AG09319 (cell line): Measurements from ENCODE around the gene LY6G6F.

Source experiments
- DNase-seq: peaks from one replicate; pipeline ENCODE4 v3.0.0-alpha.2; 2010; ENCODE audit warnings: low read depth; ENCODE audit errors: extremely low read depth
- TF ChIP-seq, protein P1 (sequence below): IDR thresholded peaks from 2 replicates; pipeline ENCODE4 v1.5.1; 2011; ENCODE audit warnings: low read depth, mild to moderate bottlenecking, inconsistent platforms, low read length, moderate library complexity

LY6G6F gene

DNA sequence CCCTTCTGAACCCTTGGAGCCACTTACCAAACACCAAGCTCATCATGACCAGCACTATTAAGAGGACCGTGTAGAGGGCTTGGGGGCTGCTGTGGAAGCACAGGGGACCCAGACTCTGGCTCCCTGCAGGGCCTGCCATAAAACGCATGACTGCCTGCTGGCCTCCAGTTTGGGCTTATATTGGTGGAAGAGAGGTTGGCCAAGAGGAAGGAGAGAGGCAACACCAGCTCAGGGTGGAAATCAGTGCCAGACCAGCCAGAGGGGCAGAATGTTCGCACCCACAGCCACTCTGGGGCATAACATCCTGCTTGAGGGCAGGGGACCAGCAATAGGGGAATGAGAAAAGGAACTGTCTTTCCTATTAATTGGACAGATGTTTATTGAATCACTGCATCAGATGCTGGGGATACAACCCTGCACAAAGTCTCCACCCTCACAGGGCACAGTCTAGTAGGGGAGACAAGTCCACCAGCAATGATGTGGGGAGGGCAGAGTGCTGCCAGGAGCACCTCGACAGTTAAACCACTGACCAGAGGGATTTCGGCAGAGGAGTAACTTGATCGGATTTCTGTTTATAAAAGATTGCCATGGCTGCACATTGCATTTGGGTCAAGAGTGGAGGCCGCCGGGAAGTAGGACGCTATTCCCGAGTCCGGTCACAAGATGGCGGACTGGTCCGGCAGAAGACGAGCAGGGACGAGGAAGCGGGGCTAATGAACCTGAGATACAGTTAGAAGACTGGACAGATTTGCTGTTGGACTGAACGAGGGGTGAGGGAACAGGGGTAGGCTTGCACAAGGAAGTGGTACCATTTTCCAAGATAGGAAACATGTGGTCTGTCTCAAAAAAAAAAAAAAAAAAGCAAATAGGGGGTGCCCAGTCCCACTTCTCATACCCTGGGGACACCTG lies 26.2 kb upstream of the LY6G6F start, which contains the start of gene LY6G5C:
Gene LY6G5C (minus strand): TSS at position 842 of the 909 bp plus-strand sequence. CDS start 694 bp downstream, at position 148.
- DNase-seq, result peak; percentile 89
- TF ChIP-seq, protein P1, sequence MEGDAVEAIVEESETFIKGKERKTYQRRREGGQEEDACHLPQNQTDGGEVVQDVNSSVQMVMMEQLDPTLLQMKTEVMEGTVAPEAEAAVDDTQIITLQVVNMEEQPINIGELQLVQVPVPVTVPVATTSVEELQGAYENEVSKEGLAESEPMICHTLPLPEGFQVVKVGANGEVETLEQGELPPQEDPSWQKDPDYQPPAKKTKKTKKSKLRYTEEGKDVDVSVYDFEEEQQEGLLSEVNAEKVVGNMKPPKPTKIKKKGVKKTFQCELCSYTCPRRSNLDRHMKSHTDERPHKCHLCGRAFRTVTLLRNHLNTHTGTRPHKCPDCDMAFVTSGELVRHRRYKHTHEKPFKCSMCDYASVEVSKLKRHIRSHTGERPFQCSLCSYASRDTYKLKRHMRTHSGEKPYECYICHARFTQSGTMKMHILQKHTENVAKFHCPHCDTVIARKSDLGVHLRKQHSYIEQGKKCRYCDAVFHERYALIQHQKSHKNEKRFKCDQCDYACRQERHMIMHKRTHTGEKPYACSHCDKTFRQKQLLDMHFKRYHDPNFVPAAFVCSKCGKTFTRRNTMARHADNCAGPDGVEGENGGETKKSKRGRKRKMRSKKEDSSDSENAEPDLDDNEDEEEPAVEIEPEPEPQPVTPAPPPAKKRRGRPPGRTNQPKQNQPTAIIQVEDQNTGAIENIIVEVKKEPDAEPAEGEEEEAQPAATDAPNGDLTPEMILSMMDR, result peak; percentile 73

DNA sequence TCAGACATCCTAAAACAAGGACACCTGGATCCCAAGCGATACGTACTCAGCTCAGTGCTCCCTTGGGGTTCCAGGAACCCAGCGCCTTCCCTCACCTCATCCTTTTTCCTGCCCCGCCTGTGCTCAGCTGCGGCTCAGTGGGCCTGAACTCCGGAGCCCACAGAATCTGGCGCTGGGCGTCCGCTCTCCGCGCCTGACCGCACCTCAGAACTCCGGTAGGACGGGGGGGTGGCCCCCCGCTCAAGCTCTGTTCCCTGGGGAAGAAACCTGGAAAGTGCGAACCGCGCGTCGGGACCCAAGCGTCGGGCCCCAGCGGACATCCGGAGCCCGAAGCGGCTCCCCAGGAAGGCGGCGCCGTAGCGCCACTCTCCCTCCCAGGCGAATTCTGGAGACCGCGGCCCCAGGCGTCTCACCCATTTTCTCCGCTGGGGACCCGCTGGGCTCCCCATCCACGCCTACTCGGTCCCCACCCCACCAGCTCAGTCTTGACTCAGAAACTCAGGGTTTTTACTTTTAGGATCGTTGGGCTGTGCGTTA lies 25.5 kb upstream of the LY6G6F start:
- DNase-seq, result no peak
- TF ChIP-seq, protein P1, result peak; percentile 26

DNA sequence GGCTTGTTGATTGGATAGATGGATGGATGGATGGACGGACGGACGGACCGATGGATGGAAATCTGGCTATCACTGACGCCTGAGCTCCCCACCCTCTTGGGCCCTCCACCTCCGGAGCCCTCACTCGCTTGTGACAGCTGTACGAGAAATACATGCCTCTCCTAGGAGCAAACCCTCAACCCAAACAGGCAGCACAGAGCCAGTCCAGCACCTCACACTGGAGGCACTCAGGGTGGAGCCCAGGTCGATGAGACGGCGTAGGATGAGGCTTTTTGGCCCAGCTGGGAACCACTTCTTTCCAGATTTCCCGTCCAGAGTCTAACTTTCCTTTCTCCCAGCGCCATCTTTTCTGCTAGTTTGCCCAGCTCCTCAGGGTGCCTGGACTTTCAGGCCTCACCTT lies 23.1 kb upstream of the LY6G6F start:
- TF ChIP-seq, protein P1, result no peak
- no peak for DNase-seq

DNA sequence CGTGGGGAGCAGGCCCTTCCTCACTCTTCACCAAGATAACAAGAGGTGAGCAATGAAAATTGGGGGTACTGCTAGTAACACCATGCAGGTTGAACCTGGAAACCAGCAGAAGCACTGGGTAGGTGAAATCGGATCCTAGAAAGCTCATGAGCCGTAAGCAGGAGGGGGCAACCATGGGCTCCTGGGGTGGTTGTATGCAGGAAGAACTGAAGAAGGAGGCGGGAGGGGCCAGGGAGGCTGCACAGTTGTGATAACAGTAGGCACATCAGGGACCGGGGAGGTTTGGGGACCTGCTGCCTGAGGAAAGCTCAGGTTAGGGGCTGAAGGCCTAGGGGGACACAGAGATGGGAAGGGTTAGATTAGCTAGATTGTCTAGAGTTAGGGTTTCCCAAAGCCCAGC lies 20.2 kb upstream of the LY6G6F start:
- TF ChIP-seq, protein P1, result no peak
- no peak for DNase-seq

DNA sequence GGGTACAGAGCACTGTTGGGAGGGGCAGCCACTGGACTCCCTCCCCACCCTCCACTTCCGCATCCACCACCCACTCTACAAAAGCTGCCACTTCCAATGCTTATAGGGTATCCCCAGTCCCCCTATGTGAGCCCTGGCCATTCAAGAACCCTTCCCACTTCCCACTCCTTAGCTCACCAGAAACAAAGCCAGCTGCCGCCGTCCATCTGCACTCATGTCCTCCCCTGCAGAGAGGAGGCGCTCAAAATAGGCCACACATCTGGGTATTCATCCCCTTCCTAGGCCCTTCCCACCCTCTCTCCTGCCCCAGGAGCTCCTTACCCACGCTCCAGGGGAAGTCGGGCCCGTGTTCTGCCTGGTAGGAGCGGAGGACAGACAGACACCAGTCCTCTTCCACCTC lies 19.3 kb upstream of the LY6G6F start:
- no peak for DNase-seq
- TF ChIP-seq, protein P1, result no peak

DNA sequence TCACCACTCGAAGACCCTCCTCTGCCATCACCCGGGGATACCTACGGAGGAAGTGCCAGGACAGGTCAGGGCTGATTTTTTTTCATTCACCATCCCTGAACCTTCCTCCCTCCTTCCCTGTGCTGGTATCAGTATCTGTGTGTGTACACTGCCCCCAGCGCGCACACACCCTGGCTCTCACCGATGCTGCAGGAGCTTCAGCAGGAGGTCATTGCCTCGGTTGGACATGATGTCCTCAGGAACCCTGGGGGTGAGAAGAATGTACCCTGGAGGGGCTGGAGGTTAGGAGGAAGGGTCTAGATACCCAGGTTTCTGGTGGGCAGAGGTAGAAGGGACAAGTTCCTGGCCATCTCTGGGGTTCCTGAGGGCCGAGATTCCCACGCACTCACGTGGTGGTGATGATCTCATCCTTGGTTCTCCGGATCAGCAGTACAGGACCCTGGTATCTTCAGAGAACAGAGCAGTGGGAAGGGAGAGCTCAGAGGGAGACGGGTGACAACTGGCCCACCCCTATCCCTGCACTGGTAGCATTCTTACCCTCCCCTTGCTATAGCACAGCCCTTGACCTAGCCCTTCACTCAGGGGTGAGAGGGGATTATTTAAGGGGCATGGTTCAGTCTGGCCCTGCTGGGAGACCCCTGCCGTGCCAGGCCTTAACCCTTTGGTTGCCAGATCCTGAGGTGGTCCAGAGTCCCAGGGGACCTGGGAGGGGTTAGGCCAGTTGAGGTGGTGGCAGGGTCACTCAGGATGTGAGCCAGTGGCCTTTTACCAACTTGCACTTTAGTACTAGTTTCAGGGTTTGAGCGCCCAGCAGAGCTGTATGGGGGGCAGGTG lies 18.6 kb upstream of the LY6G6F start:
- no peak for DNase-seq
- TF ChIP-seq, protein P1, result no peak
